ENCODE measurements around the gene PTCD3.

Gene PTCD3

GRCh38 chr2:86142436-86143257 is 36.6 kb downstream of the PTCD3 start:
- H3K36me3 Mint-ChIP-seq (ENCODE audit: low read depth), result peaks cover 71% of the 10 kb centered on the region
- no peak for TF ChIP-seq CTCF (IDR thresholded peaks at IDR 0.05; ENCODE audit: unreplicated experiment in 3 of 3)
- no peaks in the 10 kb centered on the region for H3K27me3 Mint-ChIP-seq (ENCODE audit: low read depth)
- no peak overlapping the region for H3K4me3 Mint-ChIP-seq
- H3K4me1 Mint-ChIP-seq, result no peaks in the 10 kb centered on the region
- no peaks in the 10 kb centered on the region for H3K9me3 Mint-ChIP-seq
- no peak overlapping the region for H3K27ac Mint-ChIP-seq

GRCh38 chr2:86143307-86143706 is 37.3 kb downstream of the PTCD3 start:
- Mint-ChIP-seq H3K9me3 (no peaks in the 10 kb centered on the region), H3K4me1 (no peaks in the 10 kb centered on the region), H3K4me3 (no peak overlapping the region), H3K27me3 (ENCODE audit: low read depth) (no peaks in the 10 kb centered on the region), H3K36me3 (ENCODE audit: low read depth) (peaks cover 70% of the 10 kb centered on the region), H3K27ac (no peak overlapping the region)
- TF ChIP-seq CTCF (IDR thresholded peaks at IDR 0.05; ENCODE audit: unreplicated experiment in 3 of 3), result no peak

GRCh38 chr2:86143926-86144685 is 38.1 kb downstream of the PTCD3 start:
- no peak overlapping the region for H3K4me3 Mint-ChIP-seq
- TF ChIP-seq CTCF (IDR thresholded peaks at IDR 0.05; ENCODE audit: unreplicated experiment in 3 of 3), result no peak
- no peak overlapping the region for H3K27ac Mint-ChIP-seq
- no peaks in the 10 kb centered on the region for H3K27me3 Mint-ChIP-seq (ENCODE audit: low read depth)
- no peaks in the 10 kb centered on the region for H3K9me3 Mint-ChIP-seq
- H3K4me1 Mint-ChIP-seq, result no peaks in the 10 kb centered on the region
- H3K36me3 Mint-ChIP-seq (ENCODE audit: low read depth), result peaks cover 68% of the 10 kb centered on the region

GRCh38 chr2:86147793-86148192 is 41.8 kb downstream of the PTCD3 start:
- TF ChIP-seq CTCF (IDR thresholded peaks at IDR 0.05; ENCODE audit: unreplicated experiment in 3 of 3), result no peak
- no peaks in the 10 kb centered on the region for H3K4me1 Mint-ChIP-seq
- no peaks in the 10 kb centered on the region for H3K9me3 Mint-ChIP-seq

GRCh38 chr2:86150502-86150901 is 44.5 kb downstream of the PTCD3 start:
- H3K27ac Mint-ChIP-seq, result no peak overlapping the region
- no peaks in the 10 kb centered on the region for H3K4me1 Mint-ChIP-seq
- no peak overlapping the region for H3K4me3 Mint-ChIP-seq
- TF ChIP-seq CTCF (IDR thresholded peaks at IDR 0.05; ENCODE audit: unreplicated experiment in 3 of 3), result no peak
- H3K9me3 Mint-ChIP-seq, result no peaks in the 10 kb centered on the region
- H3K27me3 Mint-ChIP-seq (ENCODE audit: low read depth), result no peaks in the 10 kb centered on the region
- peaks cover 60% of the 10 kb centered on the region for H3K36me3 Mint-ChIP-seq (ENCODE audit: low read depth)

More at GRCh38 chr2:86147793-86148192, 41.8 kb downstream of the PTCD3 start:
- Mint-ChIP-seq H3K36me3 (ENCODE audit: low read depth) (peaks cover 63% of the 10 kb centered on the region), H3K4me3 (no peak overlapping the region), H3K27me3 (ENCODE audit: low read depth) (no peaks in the 10 kb centered on the region), H3K27ac (no peak overlapping the region)

Data from nephron (organoid).